Caco-2 (cell line): Measurements from ENCODE around the gene CIPC. TPM values are rescaled to one million over a fixed set of nuclear protein-coding genes. Genes with fewer than 3 reads are reported as not detected.

Source experiments
- BruUV-seq: library from RNA; stranded (reverse); fragments of 400-500 nt; replicated peaks from 2 replicates; lab custom pipeline; 2021; lab: Mats Ljungman, UMichigan
- CTCF ChIA-PET: fragments of 300-600 bp; sonication (Branson Sonifier 250); formaldehyde crosslinking; loops from one replicate; lab custom pipeline; 2022; ENCODE audit warnings: antibody characterized with exemption; lab: Charles Lee
- POLR2A ChIA-PET: fragments of 300-600 bp; sonication (Branson Sonifier 250); formaldehyde crosslinking; loops from one replicate; lab custom pipeline; 2022; ENCODE audit warnings: antibody characterized with exemption; lab: Charles Lee
- DNase-seq, 2 experiments: peaks; one replicate each; pipeline versions ENCODE4 v3.0.0 to v3.0.0-alpha.2; 2020 to 2022
- H3K27me3 ChIP-seq: replicated peaks from 2 replicates; pipeline ENCODE4 v1.6.0; 2011; ENCODE audit warnings: low read length; ENCODE audit not compliant: control insufficient read depth, insufficient read depth
- H3K36me3 ChIP-seq: 2 replicates; pipeline ENCODE4 v1.5.1; 2011; ENCODE audit warnings: low read length; ENCODE audit not compliant: control insufficient read depth, insufficient read depth
- H3K4me1 ChIP-seq: fragments of 250-450 bp; sonication (Bioruptor Pico); 2 replicates; pipeline ENCODE4 v1.5.1; 2020; ENCODE audit warnings: mild to moderate bottlenecking
- H3K4me3 ChIP-seq: 2 replicates; pipeline ENCODE4 v1.5.1; 2011; ENCODE audit warnings: low read depth, mild to moderate bottlenecking, control low read depth, low read length
- H3K9me3 ChIP-seq: fragments of 250-450 bp; sonication (Bioruptor Pico); 2 replicates; pipeline ENCODE4 v1.5.1; 2020; ENCODE audit warnings: mild to moderate bottlenecking, moderate library complexity
- H3K27ac Mint-ChIP-seq: one replicate; pipeline ENCODE4 v1.8.0; 2022; ENCODE audit warnings: mixed read lengths; ENCODE audit not compliant: unreplicated experiment
- H3K27me3 Mint-ChIP-seq: one replicate; pipeline ENCODE4 v1.8.0; 2022; ENCODE audit warnings: mixed read lengths; ENCODE audit not compliant: insufficient read depth, unreplicated experiment
- H3K36me3 Mint-ChIP-seq: one replicate; pipeline ENCODE4 v1.8.0; 2022; ENCODE audit warnings: mild to moderate bottlenecking, mixed read lengths; ENCODE audit not compliant: insufficient read depth, unreplicated experiment
- H3K4me1 Mint-ChIP-seq: one replicate; pipeline ENCODE4 v1.8.0; 2022; ENCODE audit warnings: low read depth, mixed read lengths; ENCODE audit not compliant: unreplicated experiment
- H3K4me3 Mint-ChIP-seq: one replicate; pipeline ENCODE4 v1.8.0; 2022; ENCODE audit warnings: mild to moderate bottlenecking, moderate library complexity, mixed read lengths; ENCODE audit not compliant: unreplicated experiment
- H3K9me3 Mint-ChIP-seq: one replicate; pipeline ENCODE4 v1.8.0; 2022; ENCODE audit warnings: mixed read lengths; ENCODE audit not compliant: unreplicated experiment
- CTCF ChIP-seq, 2 experiments: fragments of 200-600 bp in 1 of 2; IDR thresholded peaks; 1 replicate in 1 of 2; 2 replicates in 1 of 2; pipeline versions ENCODE4 v1.5.1 to v1.8.0; 2011 to 2022; ENCODE audit warnings: antibody characterized with exemption in 1 of 2, control low read depth in 1 of 2, inconsistent platforms in 1 of 2, low read depth in 1 of 2, low read length in 1 of 2, mild to moderate bottlenecking in 1 of 2, moderate library complexity in 1 of 2; ENCODE audit not compliant: insufficient read depth in 1 of 2, severe bottlenecking in 1 of 2, unreplicated experiment in 1 of 2
- intact Hi-C: fragments of 100-400 bp; cut with micrococcal nuclease; formaldehyde crosslinking; loops from one replicate; pipeline ENCODE4 v1.10.0; 2022; ENCODE audit not compliant: unreplicated experiment
- total RNA-seq: library from RNA; stranded (reverse); gene quantifications from 2 replicates; pipeline ENCODE4 v1.2.3, GENCODE V29; 2022

The CIPC gene
- total RNA-seq, 1 experiment from 2014 or later: 15.4 TPM

- H3K27me3 Mint-ChIP-seq: peaks cover 12% of the 10 kb centered on the region
- Histone ChIP-seq H3K4me1 (no peaks in the 10 kb centered on the region), H3K36me3 (no peaks in the 10 kb centered on the region), H3K4me3 (no peak overlapping the region), H3K27me3 (no peaks in the 10 kb centered on the region), H3K9me3 (no peaks in the 10 kb centered on the region)
- BruUV-seq: no TSS peak
- no peaks in the 10 kb centered on the region for H3K4me1 Mint-ChIP-seq
- intact Hi-C loops: no loop called here
- H3K9me3 Mint-ChIP-seq: no peaks in the 10 kb centered on the region
- DNase-seq: no peak
- CTCF ChIA-PET: no interaction called here
- POLR2A ChIA-PET: no interaction called here
- no peak overlapping the region for H3K4me3 Mint-ChIP-seq
- no peak overlapping the region for H3K27ac Mint-ChIP-seq
- no peak for TF ChIP-seq CTCF (IDR thresholded peaks at IDR 0.05; ENCODE audit: insufficient read depth in 1 of 2, low read depth in 1 of 2, low read length in 1 of 2, severe bottlenecking in 1 of 2, unreplicated experiment in 1 of 2)
- H3K36me3 Mint-ChIP-seq: no peaks in the 10 kb centered on the region
Observed at GRCh38 chr14:77158175-77158881, 60.3 kb downstream of the CIPC start.

GRCh38 chr14:77158882-77159255 lies 60.8 kb downstream of the CIPC start:
- POLR2A ChIA-PET: no interaction called here
- no peak for DNase-seq
- Mint-ChIP-seq H3K27me3 (peaks cover 12% of the 10 kb centered on the region), H3K27ac (no peak overlapping the region), H3K36me3 (no peaks in the 10 kb centered on the region), H3K4me1 (no peaks in the 10 kb centered on the region), H3K4me3 (no peak overlapping the region), H3K9me3 (no peaks in the 10 kb centered on the region)
- no peaks in the 10 kb centered on the region for H3K36me3 ChIP-seq
- H3K27me3 ChIP-seq: no peaks in the 10 kb centered on the region
- BruUV-seq: no TSS peak
- H3K9me3 ChIP-seq: no peaks in the 10 kb centered on the region
- no peaks in the 10 kb centered on the region for H3K4me1 ChIP-seq
- intact Hi-C loops: no loop called here
- no peak for TF ChIP-seq CTCF (IDR thresholded peaks at IDR 0.05; ENCODE audit: insufficient read depth in 1 of 2, low read depth in 1 of 2, low read length in 1 of 2, severe bottlenecking in 1 of 2, unreplicated experiment in 1 of 2)
- H3K4me3 ChIP-seq: no peak overlapping the region
- CTCF ChIA-PET: no interaction called here

- Histone ChIP-seq H3K4me3 (no peak overlapping the region), H3K36me3 (no peaks in the 10 kb centered on the region), H3K4me1 (no peaks in the 10 kb centered on the region), H3K27me3 (no peaks in the 10 kb centered on the region), H3K9me3 (no peaks in the 10 kb centered on the region)
- no peaks in the 10 kb centered on the region for H3K4me1 Mint-ChIP-seq
- no peak overlapping the region for H3K27ac Mint-ChIP-seq
- no peak for DNase-seq
- ChIA-PET CTCF (no interaction called here), POLR2A (no interaction called here)
- no peaks in the 10 kb centered on the region for H3K9me3 Mint-ChIP-seq
- H3K27me3 Mint-ChIP-seq: peaks cover 6% of the 10 kb centered on the region
- H3K36me3 Mint-ChIP-seq: no peaks in the 10 kb centered on the region
- intact Hi-C loops: no loop called here
- BruUV-seq: no TSS peak
- no peak for TF ChIP-seq CTCF (IDR thresholded peaks at IDR 0.05; ENCODE audit: insufficient read depth in 1 of 2, low read depth in 1 of 2, low read length in 1 of 2, severe bottlenecking in 1 of 2, unreplicated experiment in 1 of 2)
- no peak overlapping the region for H3K4me3 Mint-ChIP-seq
Observed at GRCh38 chr14:77161011-77161410, 63.0 kb downstream of the CIPC start.

Other genes with a start within 250 kb of the CIPC start
- 24.1 and 24.7 TPM in 2 replicates for gene IRF2BPL, start 69.5 kb upstream of the CIPC start, total RNA-seq
- gene ZDHHC22, start 43.5 kb downstream of the CIPC start, total RNA-seq: not detected in 2 replicates
- gene TMEM63C, start 83.5 kb downstream of the CIPC start, total RNA-seq: 1.3 and 1.4 TPM in 2 replicates
- not detected in 2 replicates for gene NGB, start 172.9 kb downstream of the CIPC start, total RNA-seq
- 30.4 and 36.9 TPM in 2 replicates for gene POMT2, start 222.6 kb downstream of the CIPC start, total RNA-seq
- gene GSTZ1, start 222.8 kb downstream of the CIPC start, total RNA-seq: 16.9 and 17.0 TPM in 2 replicates